HG03064 (cell line): ENCODE data around the gene HECTD1.
"Not testable (repeated sequence)": the region's sequence is repeated elsewhere in the genome, so short reads cannot be mapped to it uniquely, and the experiment has no call there.

Experiments used
- ATAC-seq: cut with Tn5 transposase; IDR thresholded peaks from one replicate; pipeline ENCODE4 v1.9.1; 2021; ENCODE audit warnings: low read depth; ENCODE audit not compliant: unreplicated experiment

The HECTD1 gene

GRCh38 chr14:31096255-31096654 is 111.3 kb downstream of the HECTD1 start:
- ATAC-seq: no peak

- ATAC-seq: not testable (repeated sequence)
These were observed 111.8 kb downstream of the HECTD1 start for GRCh38 chr14:31095817-31096216.

GRCh38 chr14:31093884-31094839 is 113.4 kb downstream of the HECTD1 start:
- not testable (repeated sequence) for ATAC-seq

- no peak for ATAC-seq
These were observed 115.4 kb downstream of the HECTD1 start for GRCh38 chr14:31092160-31092708.

- no peak for ATAC-seq
These were observed 116.5 kb downstream of the HECTD1 start for GRCh38 chr14:31090883-31091764.

GRCh38 chr14:31086466-31086865 is 121.1 kb downstream of the HECTD1 start:
- ATAC-seq: not testable (repeated sequence)

GRCh38 chr14:31085027-31085426 is 122.6 kb downstream of the HECTD1 start:
- no peak for ATAC-seq

- no peak for ATAC-seq
These were observed 123.2 kb downstream of the HECTD1 start for GRCh38 chr14:31084385-31084784.

- no peak for ATAC-seq
These were observed 123.8 kb downstream of the HECTD1 start for GRCh38 chr14:31083781-31084180.

GRCh38 chr14:31080484-31080883 is 127.1 kb downstream of the HECTD1 start:
- ATAC-seq: no peak

GRCh38 chr14:31080056-31080455 is 127.5 kb downstream of the HECTD1 start:
- no peak for ATAC-seq

- ATAC-seq: no peak
These were observed 128.8 kb downstream of the HECTD1 start for GRCh38 chr14:31078766-31079165.

GRCh38 chr14:31075144-31075543 is 132.4 kb downstream of the HECTD1 start:
- ATAC-seq: no peak

GRCh38 chr14:31071151-31071550 is 136.4 kb downstream of the HECTD1 start:
- ATAC-seq: no peak

GRCh38 chr14:31070431-31070830 is 137.2 kb downstream of the HECTD1 start:
- no peak for ATAC-seq

GRCh38 chr14:31069343-31069742 is 138.2 kb downstream of the HECTD1 start:
- no peak for ATAC-seq

- no peak for ATAC-seq
These were observed 139.4 kb downstream of the HECTD1 start for GRCh38 chr14:31068235-31068634.

- ATAC-seq: not testable (repeated sequence)
These were observed 144.7 kb downstream of the HECTD1 start for GRCh38 chr14:31062908-31063307.

- no peak for ATAC-seq
These were observed 147.2 kb downstream of the HECTD1 start for GRCh38 chr14:31060253-31060875.

GRCh38 chr14:31059152-31059924 is 148.3 kb downstream of the HECTD1 start:
- ATAC-seq: no peak
